ENCODE measurements around the gene FIGLA. TPM values are rescaled to one million over a fixed set of nuclear protein-coding genes. Genes with fewer than 3 reads are reported as not detected.

The FIGLA gene
- total and polyA plus RNA-seq, 2 experiments from 2014 or later, result not detected

DNA sequence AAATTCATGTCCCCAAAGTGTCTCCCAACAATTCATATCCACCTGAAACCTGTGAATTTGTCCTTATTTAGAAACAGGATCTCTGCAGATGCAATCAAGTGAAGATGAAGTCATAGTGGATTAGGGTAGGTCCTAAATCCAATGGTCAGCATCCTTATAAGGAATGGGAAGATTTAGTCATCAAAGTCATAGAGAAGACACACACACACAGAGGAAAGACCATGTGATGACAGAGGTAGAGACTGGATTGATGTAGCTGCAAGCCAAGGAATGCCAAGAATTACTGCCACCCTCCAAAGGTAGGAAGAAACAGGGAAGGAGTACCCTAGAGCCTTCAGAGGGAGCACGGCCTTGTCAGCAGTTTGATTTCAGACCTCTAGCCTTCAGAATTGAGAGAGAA is 40.1 kb downstream of the FIGLA start:
- peaks cover 4% of the 10 kb centered on the region for H3K27me3 Mint-ChIP-seq (ENCODE audit: insufficient read depth, low read depth, poor library complexity)
- ATAC-seq (peak; percentile 22), DNase-seq (ENCODE audit: low spot score) (no peak)
- H3K4me1 ChIP-seq (ENCODE audit: insufficient read depth), result peaks cover 81% of the 10 kb centered on the region
- H3K4me3 ChIP-seq, result no peak overlapping the region
- no peak overlapping the region for H3K27ac ChIP-seq (ENCODE audit: low read depth)
- H3K4me3 Mint-ChIP-seq, result no peak overlapping the region; the same call in 2 of the 3 replicates
- H3K4me2 ChIP-seq, result no peak overlapping the region
- peaks cover 10% of the 10 kb centered on the region for H3K36me3 Mint-ChIP-seq (ENCODE audit: low read depth)
- no peak for TF ChIP-seq CTCF (conservative IDR thresholded peaks at IDR 0.05; ENCODE audit: low read depth in 2 of 2)
- TF ChIP-seq ETS1 (IDR thresholded peaks at IDR 0.05), result no peak
- TF ChIP-seq EZH2phosphoT487 (IDR thresholded peaks at IDR 0.05; ENCODE audit: unreplicated experiment), result no peak
- no peak for TF ChIP-seq ZNF331 (CRISPR knock-in tag; IDR thresholded peaks at IDR 0.05; ENCODE audit: low read depth)
- H3F3A ChIP-seq (replicated peaks; ENCODE audit: low read depth), result no peaks in the 10 kb centered on the region
- H2AFZ ChIP-seq, result no peak overlapping the region
- peaks cover 55% of the 10 kb centered on the region for H3K4me1 Mint-ChIP-seq
- H3K27me3 ChIP-seq (ENCODE audit: insufficient read depth), result no peaks in the 10 kb centered on the region
- 0 out of 2 replicates have a peak, but pooled peaks cover 3% of the 10 kb centered on the region for H3K9me2 ChIP-seq (ENCODE audit: insufficient read depth)
- H3K27ac Mint-ChIP-seq, result no peak overlapping the region
- H4K20me1 ChIP-seq (replicated peaks; ENCODE audit: insufficient read depth), result peaks cover 89% of the 10 kb centered on the region
- H3K79me2 ChIP-seq (replicated peaks; ENCODE audit: insufficient read depth), result peaks cover 100% of the 10 kb centered on the region
- no peaks in the 10 kb centered on the region for H3K9me3 Mint-ChIP-seq
- H3K36me3 ChIP-seq (ENCODE audit: insufficient read depth), result no peaks in the 10 kb centered on the region

DNA sequence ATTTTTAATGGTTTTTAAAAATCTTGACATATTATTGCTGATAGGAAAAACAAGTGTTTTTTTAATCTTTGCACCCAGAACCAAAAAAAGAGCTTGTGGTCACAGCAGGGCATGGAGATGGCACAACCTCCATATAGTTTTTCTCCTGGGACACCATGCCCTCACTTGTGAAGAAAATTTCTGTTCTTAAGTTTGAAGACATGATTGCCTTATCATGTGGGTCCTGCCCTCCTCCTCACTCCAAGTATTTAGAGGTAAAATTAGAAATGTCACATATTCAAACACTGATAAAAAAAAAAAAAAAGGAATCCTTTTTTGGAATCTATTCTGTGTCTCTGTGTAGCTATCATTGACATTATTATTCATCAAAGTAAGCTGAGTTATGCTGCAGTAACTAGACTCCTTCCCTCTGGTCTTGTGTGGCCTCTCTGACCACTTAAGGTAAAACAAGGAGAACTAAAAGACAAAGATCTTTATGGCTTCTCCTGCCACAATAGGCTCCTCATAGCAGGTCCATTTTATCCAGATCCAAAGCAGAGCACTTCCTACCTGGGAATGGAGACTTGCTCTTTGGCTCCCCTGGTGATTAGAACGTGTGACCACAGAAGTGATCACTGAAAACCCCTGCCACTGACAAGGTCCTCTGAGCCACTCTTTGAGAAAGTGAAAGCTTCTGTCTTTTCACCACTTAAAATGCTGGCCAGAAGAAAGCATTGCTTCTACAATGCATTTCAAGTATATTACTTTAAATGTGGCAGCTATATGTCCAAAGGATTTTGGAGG is 42.2 kb downstream of the FIGLA start:
- Mint-ChIP-seq H3K9me3 (no peaks in the 10 kb centered on the region), H3K4me1 (peaks cover 66% of the 10 kb centered on the region), H3K4me3 (no peak overlapping the region), H3K27me3 (ENCODE audit: insufficient read depth, low read depth, poor library complexity) (peaks cover 4% of the 10 kb centered on the region), H3K36me3 (ENCODE audit: low read depth) (peaks cover 14% of the 10 kb centered on the region), H3K27ac (no peak overlapping the region)
- peaks cover 88% of the 10 kb centered on the region for H4K20me1 ChIP-seq (replicated peaks; ENCODE audit: insufficient read depth)
- H3K27ac ChIP-seq (ENCODE audit: low read depth), result no peak overlapping the region
- H3K4me2 ChIP-seq, result no peak overlapping the region
- peaks cover 100% of the 10 kb centered on the region for H3K79me2 ChIP-seq (replicated peaks; ENCODE audit: insufficient read depth)
- H3K4me3 ChIP-seq, result no peak overlapping the region
- H3K4me1 ChIP-seq (ENCODE audit: insufficient read depth), result peaks cover 74% of the 10 kb centered on the region
- H3K9me2 ChIP-seq (ENCODE audit: insufficient read depth), result 0 out of 2 replicates have a peak, but pooled peaks cover 2% of the 10 kb centered on the region
- H2AFZ ChIP-seq, result no peak overlapping the region
- H3K27me3 ChIP-seq (ENCODE audit: insufficient read depth), result no peaks in the 10 kb centered on the region
- no peaks in the 10 kb centered on the region; the same call in 1 of the 2 replicates for H3F3A ChIP-seq (replicated peaks; ENCODE audit: low read depth)
- ATAC-seq (peak; percentile 74), DNase-seq (ENCODE audit: low spot score) (peak; percentile 70)
- no peaks in the 10 kb centered on the region for H3K36me3 ChIP-seq (ENCODE audit: insufficient read depth)
- TF ChIP-seq CREB1 (CRISPR knock-in tag; IDR thresholded peaks at IDR 0.05; ENCODE audit: low read depth) (no peak), ZNF462 (CRISPR knock-in tag; IDR thresholded peaks at IDR 0.05) (peak; percentile 28; the same call in 1 of the 2 replicates), CTCF (conservative IDR thresholded peaks at IDR 0.05; ENCODE audit: low read depth in 2 of 2) (peak; percentile 43 to 52)

Data from GM23338 (cell line).